Stimulated activated CD4-positive, alpha-beta T cell treated with anti-CD3 and anti-CD28 coated beads, Interleukin-1b, Interleukin-23, amount 100 ng/mL, for 24 hours (primary cell): Measurements from ENCODE around the gene COPA.

Experiments
- DNase-seq, 4 experiments: peaks; one replicate each; pipeline ENCODE4 v3.0.0-alpha.2; 2020; ENCODE audit warnings: low read depth in 4 of 4, low spot score in 1 of 4

COPA gene

GRCh38 chr1:160271025-160271424 is 72.0 kb downstream of the COPA start:
- DNase-seq, result no peak

- no peak for DNase-seq
Observed at GRCh38 chr1:160267284-160267991, 75.6 kb downstream of the COPA start.

- DNase-seq, result no peak
Observed at GRCh38 chr1:160264795-160265307, 78.2 kb downstream of the COPA start.

GRCh38 chr1:160261893-160262794 is 80.9 kb downstream of the COPA start, which contains the start of gene DCAF8:
DCAF8 (minus strand) TSS chr1:160262549; CDS start chr1:160244008, 18,541 bp downstream.
- peak; percentile 90 to 98 (median 94) for DNase-seq

- peak; percentile 36 to 59 (median 45) for DNase-seq
Observed at GRCh38 chr1:160261556-160261892, 81.5 kb downstream of the COPA start.

- DNase-seq, result no peak
Observed at GRCh38 chr1:160260406-160261382, 82.4 kb downstream of the COPA start.

GRCh38 chr1:160258177-160258798 is 84.8 kb downstream of the COPA start:
- DNase-seq, result no peak

GRCh38 chr1:160257411-160258015 is 85.5 kb downstream of the COPA start:
- DNase-seq, result no peak

- DNase-seq, result no peak
Observed at GRCh38 chr1:160256396-160257046, 86.5 kb downstream of the COPA start.

- no peak for DNase-seq
Observed at GRCh38 chr1:160255781-160256300, 87.2 kb downstream of the COPA start.

- peak in 2 of 4 experiments; percentile 14 for DNase-seq
Observed at GRCh38 chr1:160251687-160252526, 91.1 kb downstream of the COPA start.

GRCh38 chr1:160251011-160251410 is 92.0 kb downstream of the COPA start:
- no peak for DNase-seq

- no peak for DNase-seq
Observed at GRCh38 chr1:160247053-160247452, 96.0 kb downstream of the COPA start.

GRCh38 chr1:160245434-160245833 is 97.6 kb downstream of the COPA start:
- no peak for DNase-seq

GRCh38 chr1:160244209-160244608 is 98.8 kb downstream of the COPA start:
- DNase-seq, result no peak

GRCh38 chr1:160243767-160244166 is 99.3 kb downstream of the COPA start:
- no peak for DNase-seq

- no peak for DNase-seq
Observed at GRCh38 chr1:160239582-160240299, 103.3 kb downstream of the COPA start.
